HepG2 (cell line): Measurements from ENCODE around the gene SLCO4A1. TPM values are rescaled to one million over a fixed set of nuclear protein-coding genes. Genes with fewer than 3 reads are reported as not detected.

Experiments used
- DRAP1 ChIP-seq: IDR thresholded peaks from 2 replicates; pipeline ENCODE4 v1.6.1; 2016; ENCODE audit warnings: missing genetic modification reagents, missing compliant biosample characterization
- EED ChIP-seq: sonication (generic); formaldehyde crosslinking; IDR thresholded peaks from 2 replicates; pipeline ENCODE4 v1.5.0; 2020; ENCODE audit warnings: mild to moderate bottlenecking, missing genetic modification reagents
- FOXA1 ChIP-seq, 2 experiments: fragments of 450-650 bp in 1 of 2; sonication (generic) in 1 of 2; formaldehyde crosslinking in 1 of 2; IDR thresholded peaks; 2 replicates each; pipeline versions ENCODE4 v1.4.0 to v1.6.1; 2016 to 2020; ENCODE audit warnings: missing genetic modification reagents in 1 of 2
- MEIS2 ChIP-seq: sonication (generic); formaldehyde crosslinking; IDR thresholded peaks from 2 replicates; pipeline ENCODE4 v1.9.0; 2021; ENCODE audit warnings: mild to moderate bottlenecking, missing genetic modification reagents
- MTF2 ChIP-seq: sonication (generic); formaldehyde crosslinking; IDR thresholded peaks from 2 replicates; pipeline ENCODE4 v1.5.0; 2020; ENCODE audit warnings: missing genetic modification reagents, borderline replicate concordance
- PHF5A ChIP-seq: IDR thresholded peaks from one replicate; pipeline ENCODE4 v1.6.1; 2018; ENCODE audit warnings: low read depth, missing genetic modification reagents; ENCODE audit not compliant: unreplicated experiment
- PRPF4 ChIP-seq: fragments of 200-400 bp; formaldehyde crosslinking; IDR thresholded peaks from 2 replicates; pipeline ENCODE4 v1.6.1; 2016; ENCODE audit warnings: low read length, low read depth; ENCODE audit not compliant: poor library complexity, severe bottlenecking
- REL ChIP-seq: sonication (generic); formaldehyde crosslinking; conservative IDR thresholded peaks from 2 replicates; pipeline ENCODE4 v1.8.0; 2022; ENCODE audit warnings: mild to moderate bottlenecking, missing genetic modification reagents, moderate library complexity
- SIN3A ChIP-seq: IDR thresholded peaks from 2 replicates; pipeline ENCODE4 v1.6.1; 2011; ENCODE audit warnings: low read depth, mild to moderate bottlenecking, control low read depth, low read length, borderline replicate concordance
- SNAI1 ChIP-seq: sonication (generic); formaldehyde crosslinking; IDR thresholded peaks from 2 replicates; pipeline ENCODE4 v1.5.0; 2020; ENCODE audit warnings: mild to moderate bottlenecking, missing genetic modification reagents, borderline replicate concordance
- TCF12 ChIP-seq, 2 experiments: fragments of 450-650 bp in 1 of 2; sonication (generic) in 1 of 2; formaldehyde crosslinking in 1 of 2; IDR thresholded peaks; 2 replicates each; pipeline versions ENCODE4 v1.6.1 to v1.8.0; 2017 to 2022; ENCODE audit warnings: antibody characterized with exemption in 1 of 2, mild to moderate bottlenecking in 1 of 2, missing genetic modification reagents in 1 of 2, moderate library complexity in 1 of 2
- TOE1 ChIP-seq: sonication (generic); formaldehyde crosslinking; IDR thresholded peaks from 2 replicates; pipeline ENCODE4 v1.4.0; 2020; ENCODE audit warnings: mild to moderate bottlenecking, missing genetic modification reagents
- TRIM24 ChIP-seq: sonication (generic); formaldehyde crosslinking; IDR thresholded peaks from 2 replicates; pipeline ENCODE4 v1.8.0; 2022; ENCODE audit warnings: mild to moderate bottlenecking, missing genetic modification reagents
- ZFAT ChIP-seq: sonication (generic); formaldehyde crosslinking; conservative IDR thresholded peaks from 2 replicates; pipeline ENCODE4 v1.8.1; 2023; ENCODE audit warnings: missing genetic modification reagents, inconsistent platforms
- ZKSCAN5 ChIP-seq: sonication (generic); formaldehyde crosslinking; IDR thresholded peaks from 2 replicates; pipeline ENCODE4 v1.5.1; 2020; ENCODE audit warnings: mild to moderate bottlenecking, missing genetic modification reagents
- ZNF280D ChIP-seq: sonication (generic); formaldehyde crosslinking; IDR thresholded peaks from 2 replicates; pipeline ENCODE4 v1.5.1; 2020; ENCODE audit warnings: mild to moderate bottlenecking, missing genetic modification reagents
- ZNF30 ChIP-seq: sonication (generic); formaldehyde crosslinking; IDR thresholded peaks from 2 replicates; pipeline ENCODE4 v1.5.0; 2020; ENCODE audit warnings: mild to moderate bottlenecking, missing genetic modification reagents
- ZNF362 ChIP-seq: sonication (generic); formaldehyde crosslinking; IDR thresholded peaks from 2 replicates; pipeline ENCODE4 v1.4.0; 2020; ENCODE audit warnings: missing genetic modification reagents, mild to moderate bottlenecking, borderline replicate concordance
- ZNF484 ChIP-seq: sonication (generic); formaldehyde crosslinking; IDR thresholded peaks from 2 replicates; pipeline ENCODE4 v1.5.1; 2020; ENCODE audit warnings: mild to moderate bottlenecking, low read depth, missing genetic modification reagents, borderline replicate concordance
- ZNF580 ChIP-seq: IDR thresholded peaks from 2 replicates; pipeline ENCODE4 v1.6.1; 2016; ENCODE audit warnings: low read depth, borderline replicate concordance
- ZNF749 ChIP-seq: sonication (generic); formaldehyde crosslinking; IDR thresholded peaks from 2 replicates; pipeline ENCODE4 v1.8.0; 2022; ENCODE audit warnings: mild to moderate bottlenecking, missing genetic modification reagents, moderate library complexity, borderline replicate concordance
- ZNF879 ChIP-seq: sonication (generic); formaldehyde crosslinking; IDR thresholded peaks from 2 replicates; pipeline ENCODE4 v1.8.1; 2023; ENCODE audit warnings: missing genetic modification reagents
- ZSCAN21 ChIP-seq: sonication (generic); formaldehyde crosslinking; IDR thresholded peaks from 2 replicates; pipeline ENCODE4 v1.8.0; 2022; ENCODE audit warnings: mild to moderate bottlenecking, missing genetic modification reagents, moderate library complexity, borderline replicate concordance
- polyA plus RNA-seq, 8 experiments: library from polyadenylated mRNA; depleted of rRNA in 3 of 8; stranded (reverse) in 7 of 8; unstranded in 1 of 8; fragments of >200 nt; fragmentation: Illumina TruSeq in 4 of 8; extraction: Trizol in 4 of 8; gene quantifications; 2 replicates each; pipeline versions ENCODE4 v1.2.1 to v1.2.3, GENCODE V29; 2011 to 2016; ENCODE audit warnings: low read depth in 4 of 8, missing spikeins in 1 of 8, mixed read lengths in 1 of 8; ENCODE audit not compliant: insufficient read depth in 1 of 8
- total RNA-seq, 5 experiments: library from RNA; depleted of rRNA; stranded (reverse); fragments of >200 nt; fragmentation: Illumina TruSeq; extraction: Trizol; gene quantifications; 2 replicates each; pipeline ENCODE4 v1.2.3, GENCODE V29; 2016; ENCODE audit warnings: low read depth in 1 of 5

The SLCO4A1 gene
- total and polyA plus RNA-seq, 2 of the 13 experiments (the other 11 are each of a cell fraction or from before 2014, with no cell fraction given) = 55.5 to 112 TPM

GRCh38 chr20:62623488-62624324, 18.6 kb upstream of the SLCO4A1 start (continued):
- TF ChIP-seq ZNF280D (CRISPR knock-in tag) (peak; percentile 89; the same call in 1 of the 2 replicates), ZNF749 (CRISPR knock-in tag) (no peak; the same call in none of the 2 replicates), DRAP1 (CRISPR knock-in tag) (peak; percentile 94), ZNF362 (CRISPR knock-in tag) (no peak), TOE1 (CRISPR knock-in tag) (no peak; the same call in 1 of the 2 replicates), ZNF30 (CRISPR knock-in tag) (0 out of 2 replicates have a peak, but pooled peaks have one; percentile 46), MTF2 (CRISPR knock-in tag) (no peak), SIN3A (peak; percentile 73; the same call in 1 of the 2 replicates), FOXA1 (IDR thresholded peaks at IDR 0.05) (no peak), FOXA1 (CRISPR knock-in tag; IDR thresholded peaks at IDR 0.05) (0 out of 2 replicates have a peak, but pooled peaks have one; percentile 11), TRIM24 (no peak), TCF12 (IDR thresholded peaks at IDR 0.05) (no peak), TCF12 (CRISPR knock-in tag; IDR thresholded peaks at IDR 0.05) (peak; percentile 83; the same call in 1 of the 2 replicates), ZNF484 (no peak), EED (no peak), ZNF580 (CRISPR knock-in tag) (peak; percentile 70), MEIS2 (no peak; the same call in 1 of the 2 replicates), ZFAT (CRISPR knock-in tag) (no peak), PRPF4 (peak; percentile 64), SNAI1 (CRISPR knock-in tag) (peak; percentile 89; the same call in 1 of the 2 replicates), REL (CRISPR knock-in tag) (no peak), ZSCAN21 (CRISPR knock-in tag) (peak; percentile 90), ZKSCAN5 (CRISPR knock-in tag) (peak; percentile 64), PHF5A (CRISPR knock-in tag) (peak; percentile 2), ZNF879 (CRISPR knock-in tag) (no peak)
